AG10803 (cell line): ENCODE data around the gene KIF1B.
"Not testable (repeated sequence)": the region's sequence is repeated elsewhere in the genome, so short reads cannot be mapped to it uniquely, and the experiment has no call there.

Experiments
- DNase-seq: peaks from one replicate; pipeline ENCODE4 v3.0.0; 2010; ENCODE audit warnings: low read depth
- H3K4me3 ChIP-seq: 2 replicates; pipeline ENCODE4 v1.5.1; 2011; ENCODE audit warnings: mild to moderate bottlenecking, low read length, control low read depth
- CTCF ChIP-seq: conservative IDR thresholded peaks from 2 replicates; pipeline ENCODE4 v1.5.1; 2011; ENCODE audit warnings: mild to moderate bottlenecking, low read length, control low read depth, inconsistent platforms

KIF1B gene

GRCh38 chr1:10419351-10419750 lies 209.0 kb downstream of the KIF1B start:
- no peak for DNase-seq
- H3K4me3 ChIP-seq: no peak overlapping the region
- no peak for TF ChIP-seq CTCF

GRCh38 chr1:10421637-10422036 lies 211.3 kb downstream of the KIF1B start:
- no peak for DNase-seq
- H3K4me3 ChIP-seq: no peak overlapping the region
- no peak for TF ChIP-seq CTCF

GRCh38 chr1:10424034-10424433 lies 213.7 kb downstream of the KIF1B start:
- no peak overlapping the region for H3K4me3 ChIP-seq
- DNase-seq: peak; percentile 68
- peak; percentile 15; the same call in 1 of the 2 replicates for TF ChIP-seq CTCF

- TF ChIP-seq CTCF: no peak
- H3K4me3 ChIP-seq: no peak overlapping the region
Observed at GRCh38 chr1:10424651-10425050, 214.3 kb downstream of the KIF1B start.

GRCh38 chr1:10425826-10426534 lies 215.6 kb downstream of the KIF1B start:
- not testable (repeated sequence) for DNase-seq, H3K4me3 ChIP-seq

More at GRCh38 chr1:10424651-10425050, 214.3 kb downstream of the KIF1B start:
- DNase-seq: no peak

GRCh38 chr1:10426535-10426848 lies 216.1 kb downstream of the KIF1B start:
- H3K4me3 ChIP-seq: not testable (repeated sequence)

GRCh38 chr1:10428984-10429383 lies 218.6 kb downstream of the KIF1B start:
- H3K4me3 ChIP-seq: no peak overlapping the region
- TF ChIP-seq CTCF: no peak
- no peak for DNase-seq

More at GRCh38 chr1:10426535-10426848, 216.1 kb downstream of the KIF1B start:
- not testable (repeated sequence) for DNase-seq

GRCh38 chr1:10429868-10430215 lies 219.5 kb downstream of the KIF1B start:
- peak overlapping the region; percentile 62 for H3K4me3 ChIP-seq
- no peak for DNase-seq
- no peak for TF ChIP-seq CTCF
